ENCODE results near the gene CSHL1. TPM values are rescaled to one million over a fixed set of nuclear protein-coding genes. Genes with fewer than 3 reads are reported as not detected.

CSHL1 gene
- polyA plus RNA-seq (not detected in 2 replicates), polyA minus RNA-seq (not detected in 2 replicates)

DNA sequence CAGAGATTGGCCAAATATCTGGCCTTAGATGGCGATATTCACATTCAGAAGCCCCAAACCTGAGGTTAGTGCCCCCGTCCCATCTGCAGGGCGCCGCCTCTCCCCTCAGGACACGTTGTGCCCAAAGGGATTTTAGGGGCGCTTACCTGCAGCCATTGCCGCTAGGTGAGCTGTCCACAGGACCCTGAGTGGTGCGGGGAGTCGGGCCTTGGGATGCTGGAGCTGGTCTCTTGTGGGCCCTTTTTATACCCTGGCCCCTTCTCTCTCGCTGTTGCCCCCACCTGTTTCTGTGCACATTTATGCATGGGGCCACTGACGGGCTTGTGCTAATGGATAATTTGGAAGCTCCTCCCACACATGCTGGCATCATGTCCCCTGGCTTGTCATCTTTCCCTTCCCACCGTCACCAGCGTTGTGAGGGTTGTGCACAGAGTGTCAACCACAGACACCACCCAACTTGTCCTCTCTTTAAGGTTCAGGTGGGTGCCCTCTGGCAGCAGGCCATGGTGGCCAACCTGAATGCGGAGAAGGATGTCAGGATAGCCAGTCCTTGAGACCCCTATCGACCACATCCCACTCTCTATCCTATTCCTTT lies at the start of gene CSHL1:
Gene CSHL1 (minus strand): TSS at position 218 of the 595 bp plus-strand sequence. CDS start 62 bp downstream, at position 156.
- H3K4me2 ChIP-seq (ENCODE audit: low read length), result no peak within 1 kb of the TSS

GRCh38 chr17:63960430-63960829 lies 49.4 kb upstream of the CSHL1 start:
- Histone ChIP-seq H3K79me2 (replicated peaks; ENCODE audit: insufficient read depth, low read length) (no peaks in the 10 kb centered on the region), H3K9me3 (ENCODE audit: low read length) (no peaks in the 10 kb centered on the region), H3K27ac (ENCODE audit: low read length) (no peak overlapping the region), H3K27me3 (ENCODE audit: insufficient read depth, low read depth, low read length) (no peaks in the 10 kb centered on the region), H2AFZ (ENCODE audit: low read depth, low read length) (no peak overlapping the region), H3K36me3 (ENCODE audit: insufficient read depth, low read length) (no peaks in the 10 kb centered on the region), H3K9ac (ENCODE audit: low read length) (no peak overlapping the region), H3F3A (ENCODE audit: insufficient read depth, low read length, poor library complexity, severe bottlenecking) (no peaks in the 10 kb centered on the region), H4K20me1 (ENCODE audit: insufficient read depth) (no peaks in the 10 kb centered on the region), H3K4me3 (ENCODE audit: low read length) (no peak overlapping the region), H3K4me2 (ENCODE audit: low read length) (no peak overlapping the region), H3K9me2 (ENCODE audit: insufficient read depth, low read length) (no peaks in the 10 kb centered on the region)
- TF ChIP-seq MXI1 (conservative IDR thresholded peaks at IDR 0.05; ENCODE audit: poor library complexity, severe bottlenecking) (no peak), SMC3 (conservative IDR thresholded peaks at IDR 0.05; ENCODE audit: poor library complexity) (no peak), RAD21 (conservative IDR thresholded peaks at IDR 0.05) (no peak), EZH2 (IDR thresholded peaks at IDR 0.05; ENCODE audit: borderline replicate concordance, insufficient read depth, low read length, poor library complexity, severe bottlenecking) (no peak), EP300 (conservative IDR thresholded peaks at IDR 0.05; ENCODE audit: poor library complexity, severe bottlenecking) (no peak), POLR2AphosphoS5 (IDR thresholded peaks at IDR 0.05) (no peak), TAF1 (IDR thresholded peaks at IDR 0.05; ENCODE audit: low read depth) (no peak)
- TF ChIP-seq, protein P1, sequence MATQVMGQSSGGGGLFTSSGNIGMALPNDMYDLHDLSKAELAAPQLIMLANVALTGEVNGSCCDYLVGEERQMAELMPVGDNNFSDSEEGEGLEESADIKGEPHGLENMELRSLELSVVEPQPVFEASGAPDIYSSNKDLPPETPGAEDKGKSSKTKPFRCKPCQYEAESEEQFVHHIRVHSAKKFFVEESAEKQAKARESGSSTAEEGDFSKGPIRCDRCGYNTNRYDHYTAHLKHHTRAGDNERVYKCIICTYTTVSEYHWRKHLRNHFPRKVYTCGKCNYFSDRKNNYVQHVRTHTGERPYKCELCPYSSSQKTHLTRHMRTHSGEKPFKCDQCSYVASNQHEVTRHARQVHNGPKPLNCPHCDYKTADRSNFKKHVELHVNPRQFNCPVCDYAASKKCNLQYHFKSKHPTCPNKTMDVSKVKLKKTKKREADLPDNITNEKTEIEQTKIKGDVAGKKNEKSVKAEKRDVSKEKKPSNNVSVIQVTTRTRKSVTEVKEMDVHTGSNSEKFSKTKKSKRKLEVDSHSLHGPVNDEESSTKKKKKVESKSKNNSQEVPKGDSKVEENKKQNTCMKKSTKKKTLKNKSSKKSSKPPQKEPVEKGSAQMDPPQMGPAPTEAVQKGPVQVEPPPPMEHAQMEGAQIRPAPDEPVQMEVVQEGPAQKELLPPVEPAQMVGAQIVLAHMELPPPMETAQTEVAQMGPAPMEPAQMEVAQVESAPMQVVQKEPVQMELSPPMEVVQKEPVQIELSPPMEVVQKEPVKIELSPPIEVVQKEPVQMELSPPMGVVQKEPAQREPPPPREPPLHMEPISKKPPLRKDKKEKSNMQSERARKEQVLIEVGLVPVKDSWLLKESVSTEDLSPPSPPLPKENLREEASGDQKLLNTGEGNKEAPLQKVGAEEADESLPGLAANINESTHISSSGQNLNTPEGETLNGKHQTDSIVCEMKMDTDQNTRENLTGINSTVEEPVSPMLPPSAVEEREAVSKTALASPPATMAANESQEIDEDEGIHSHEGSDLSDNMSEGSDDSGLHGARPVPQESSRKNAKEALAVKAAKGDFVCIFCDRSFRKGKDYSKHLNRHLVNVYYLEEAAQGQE (IDR thresholded peaks at IDR 0.05; ENCODE audit: borderline replicate concordance), result no peak
- TF ChIP-seq, protein P2, sequence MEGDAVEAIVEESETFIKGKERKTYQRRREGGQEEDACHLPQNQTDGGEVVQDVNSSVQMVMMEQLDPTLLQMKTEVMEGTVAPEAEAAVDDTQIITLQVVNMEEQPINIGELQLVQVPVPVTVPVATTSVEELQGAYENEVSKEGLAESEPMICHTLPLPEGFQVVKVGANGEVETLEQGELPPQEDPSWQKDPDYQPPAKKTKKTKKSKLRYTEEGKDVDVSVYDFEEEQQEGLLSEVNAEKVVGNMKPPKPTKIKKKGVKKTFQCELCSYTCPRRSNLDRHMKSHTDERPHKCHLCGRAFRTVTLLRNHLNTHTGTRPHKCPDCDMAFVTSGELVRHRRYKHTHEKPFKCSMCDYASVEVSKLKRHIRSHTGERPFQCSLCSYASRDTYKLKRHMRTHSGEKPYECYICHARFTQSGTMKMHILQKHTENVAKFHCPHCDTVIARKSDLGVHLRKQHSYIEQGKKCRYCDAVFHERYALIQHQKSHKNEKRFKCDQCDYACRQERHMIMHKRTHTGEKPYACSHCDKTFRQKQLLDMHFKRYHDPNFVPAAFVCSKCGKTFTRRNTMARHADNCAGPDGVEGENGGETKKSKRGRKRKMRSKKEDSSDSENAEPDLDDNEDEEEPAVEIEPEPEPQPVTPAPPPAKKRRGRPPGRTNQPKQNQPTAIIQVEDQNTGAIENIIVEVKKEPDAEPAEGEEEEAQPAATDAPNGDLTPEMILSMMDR (IDR thresholded peaks at IDR 0.05; ENCODE audit: poor library complexity, severe bottlenecking), result no peak

More for the DNA sequence above, at the start of gene CSHL1:
- H3K27ac ChIP-seq (ENCODE audit: low read length), result no peak within 1 kb of the TSS
- no peak within 1 kb of the TSS for H3K9ac ChIP-seq (ENCODE audit: low read length)
- no peaks in the 10 kb centered on the region for H3K9me2 ChIP-seq (ENCODE audit: insufficient read depth, low read length)
- H3F3A ChIP-seq (ENCODE audit: insufficient read depth, low read length, poor library complexity, severe bottlenecking), result no peaks in the 10 kb centered on the region
- no peaks in the 10 kb centered on the region for H3K79me2 ChIP-seq (replicated peaks; ENCODE audit: insufficient read depth, low read length)
- no peaks in the 10 kb centered on the region for H3K27me3 ChIP-seq (ENCODE audit: insufficient read depth, low read depth, low read length)
- H2AFZ ChIP-seq (ENCODE audit: low read depth, low read length), result no peak within 1 kb of the TSS
- no peaks in the 10 kb centered on the region for H4K20me1 ChIP-seq (ENCODE audit: insufficient read depth)
- no peaks in the 10 kb centered on the region for H3K36me3 ChIP-seq (ENCODE audit: insufficient read depth, low read length)
- H3K4me3 ChIP-seq (ENCODE audit: low read length), result no peak within 1 kb of the TSS
- H3K9me3 ChIP-seq (ENCODE audit: low read length), result no peaks in the 10 kb centered on the region
- no peak for TF ChIP-seq MXI1 (conservative IDR thresholded peaks at IDR 0.05; ENCODE audit: poor library complexity, severe bottlenecking)
- TF ChIP-seq SMC3 (conservative IDR thresholded peaks at IDR 0.05; ENCODE audit: poor library complexity), result no peak
- TF ChIP-seq RAD21 (conservative IDR thresholded peaks at IDR 0.05), result no peak
- TF ChIP-seq EP300 (conservative IDR thresholded peaks at IDR 0.05; ENCODE audit: poor library complexity, severe bottlenecking), result no peak
- TF ChIP-seq, protein P2 (IDR thresholded peaks at IDR 0.05; ENCODE audit: poor library complexity, severe bottlenecking), result no peak
- no peak for TF ChIP-seq POLR2AphosphoS5 (IDR thresholded peaks at IDR 0.05)
- no peak for TF ChIP-seq EZH2 (IDR thresholded peaks at IDR 0.05; ENCODE audit: borderline replicate concordance, insufficient read depth, low read length, poor library complexity, severe bottlenecking)
- TF ChIP-seq TAF1 (IDR thresholded peaks at IDR 0.05; ENCODE audit: low read depth), result no peak
- TF ChIP-seq, protein P1 (IDR thresholded peaks at IDR 0.05; ENCODE audit: borderline replicate concordance), result no peak
